ENCODE data around the gene DYNC1I2.
A peak's percentile ranks its signal among the peaks of the same experiment; 100 is the strongest.

DYNC1I2 gene

GRCh38 chr2:171687287-171688128 lies at the start of gene DYNC1I2:
DYNC1I2 (plus strand) TSS chr2:171687469; CDS start chr2:171690156, 2,687 bp downstream.
- peak; percentile 59 for DNase-seq (ENCODE audit: low read depth)

- DNase-seq (ENCODE audit: low read depth) = no peak
Observed at GRCh38 chr2:171651667-171652415, 35.4 kb upstream of the DYNC1I2 start.

DNA sequence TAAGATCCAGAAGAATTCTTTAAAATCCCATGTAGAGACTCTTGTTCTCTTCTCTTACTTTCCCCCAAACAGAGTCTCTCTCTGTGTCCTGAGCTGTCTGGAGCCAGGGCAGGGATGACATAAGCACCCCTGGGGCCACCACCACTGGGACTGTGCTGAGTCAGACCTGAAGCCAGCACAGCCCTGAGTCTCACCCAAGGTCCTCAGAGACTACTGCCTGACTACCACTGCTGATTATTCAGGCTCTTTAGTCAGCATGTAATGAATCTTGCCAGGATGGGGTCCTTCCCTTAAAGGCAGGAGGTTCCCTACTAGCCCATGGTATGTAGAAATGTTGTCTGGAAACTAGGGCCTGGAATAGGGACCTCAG lies 34.9 kb upstream of the DYNC1I2 start:
- no peak for DNase-seq (ENCODE audit: low read depth)

DNA sequence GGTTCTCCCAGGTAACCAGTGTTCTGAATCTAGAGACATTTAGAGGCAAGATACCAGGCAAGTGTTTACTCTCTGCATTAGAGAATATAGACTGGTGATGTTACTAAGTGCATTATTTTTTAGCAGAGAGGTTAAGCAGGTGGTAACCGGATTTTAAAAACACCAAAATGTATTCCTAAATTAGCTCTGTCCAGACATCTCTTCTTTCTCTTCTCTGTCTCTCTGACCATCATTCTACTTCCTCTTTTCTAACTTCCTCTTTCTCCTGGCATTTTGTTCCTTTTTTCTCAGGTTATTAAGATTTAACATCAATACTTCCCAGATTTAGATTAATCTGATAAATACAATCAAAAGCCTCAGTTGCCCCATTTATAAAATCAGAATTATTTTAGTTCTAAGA lies 31.7 kb upstream of the DYNC1I2 start:
- no peak for DNase-seq (ENCODE audit: low read depth)

DNA sequence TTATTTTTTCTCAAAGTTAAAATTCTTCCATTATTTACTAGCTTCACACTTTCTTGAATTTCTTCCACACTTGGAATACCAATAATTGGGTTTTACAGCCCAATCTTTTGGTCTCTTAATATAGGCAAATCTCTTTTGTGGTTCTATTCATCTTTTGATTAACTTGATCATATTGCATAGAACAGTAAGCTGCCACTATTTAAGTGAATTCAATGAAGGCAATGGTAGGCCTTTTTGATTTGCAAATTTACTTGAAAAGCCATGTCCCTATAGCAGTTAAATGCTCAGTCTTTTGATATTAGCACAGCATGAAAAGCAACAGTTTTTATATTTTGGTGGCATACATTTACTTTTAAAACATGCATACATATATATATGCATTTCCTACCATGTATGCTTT lies 20.2 kb upstream of the DYNC1I2 start:
- no peak for DNase-seq (ENCODE audit: low read depth)

- DNase-seq (ENCODE audit: low read depth) = no peak
Observed at GRCh38 chr2:171668183-171668582, 19.1 kb upstream of the DYNC1I2 start.

GRCh38 chr2:171669121-171669520 lies 18.1 kb upstream of the DYNC1I2 start:
- no peak for DNase-seq (ENCODE audit: low read depth)

DNA sequence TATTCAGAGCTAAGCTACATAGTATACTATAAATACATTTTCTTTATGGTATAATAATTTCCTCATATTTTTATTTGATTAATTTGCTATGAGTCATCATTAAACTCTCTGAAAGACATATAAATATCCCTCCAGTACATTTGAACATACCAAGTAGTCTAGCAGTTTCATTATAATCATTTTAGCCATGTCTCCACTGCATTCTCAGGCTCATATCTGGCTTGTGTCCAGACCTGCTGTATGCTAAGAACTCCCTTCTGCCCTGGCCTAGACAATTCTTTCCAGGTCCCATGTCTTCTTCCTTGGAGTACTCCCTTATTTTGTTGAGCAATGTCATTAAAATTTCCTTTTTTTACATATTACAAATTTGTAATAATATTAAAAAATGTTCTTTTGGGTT lies 16.6 kb upstream of the DYNC1I2 start:
- no peak for DNase-seq (ENCODE audit: low read depth)

GRCh38 chr2:171671867-171672266 lies 15.4 kb upstream of the DYNC1I2 start:
- no peak for DNase-seq (ENCODE audit: low read depth)

GRCh38 chr2:171673905-171674304 lies 13.4 kb upstream of the DYNC1I2 start:
- DNase-seq (ENCODE audit: low read depth) = no peak

GRCh38 chr2:171675810-171676345 lies 11.4 kb upstream of the DYNC1I2 start:
- DNase-seq (ENCODE audit: low read depth) = no peak

- DNase-seq (ENCODE audit: low read depth) = no peak
Observed at GRCh38 chr2:171678619-171679018, 8.7 kb upstream of the DYNC1I2 start.

GRCh38 chr2:171688129-171688465 lies 828 bp downstream of the DYNC1I2 start:
- DNase-seq (ENCODE audit: low read depth) = no peak

- DNase-seq (ENCODE audit: low read depth) = no peak
Observed at GRCh38 chr2:171692331-171692730, 5.1 kb downstream of the DYNC1I2 start.

DNA sequence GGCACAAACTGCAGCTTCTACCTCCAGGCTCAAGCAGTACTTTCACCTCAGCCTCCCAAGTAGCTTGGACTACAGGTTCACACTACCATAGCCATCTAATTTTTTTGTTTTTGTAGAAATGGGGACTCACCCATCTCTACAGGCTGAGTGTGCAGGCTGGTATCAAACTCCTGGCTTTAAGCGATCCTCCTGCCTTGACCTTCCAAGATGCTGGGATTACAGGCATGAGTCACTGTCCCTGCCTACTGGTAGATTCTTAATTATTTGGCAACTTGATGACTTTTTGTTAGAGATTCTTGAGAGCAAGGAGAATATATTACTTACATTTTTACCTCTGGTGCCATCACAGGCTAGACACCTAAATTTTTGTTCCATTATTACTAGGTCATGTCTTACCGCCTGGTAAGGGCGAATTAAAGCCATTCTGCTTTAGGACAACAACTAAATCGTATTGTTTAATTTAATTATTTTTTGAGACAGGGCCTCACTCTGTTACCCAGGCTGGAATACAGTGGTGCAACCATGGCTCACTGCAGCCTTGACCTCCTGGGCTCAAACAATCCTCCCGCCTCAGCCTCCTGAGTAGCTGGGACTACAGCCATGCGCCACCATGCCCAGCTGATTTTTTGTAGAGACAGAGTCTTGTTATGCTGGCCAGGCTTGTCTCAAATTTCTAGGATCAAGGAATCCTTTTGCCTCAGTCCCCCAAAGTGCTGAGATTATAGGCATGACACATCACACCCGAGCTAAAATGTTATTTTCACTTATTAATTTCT lies 15.7 kb downstream of the DYNC1I2 start:
- DNase-seq (ENCODE audit: low read depth) = no peak

- no peak for DNase-seq (ENCODE audit: low read depth)
Observed at GRCh38 chr2:171703574-171704347, 16.5 kb downstream of the DYNC1I2 start.

DNA sequence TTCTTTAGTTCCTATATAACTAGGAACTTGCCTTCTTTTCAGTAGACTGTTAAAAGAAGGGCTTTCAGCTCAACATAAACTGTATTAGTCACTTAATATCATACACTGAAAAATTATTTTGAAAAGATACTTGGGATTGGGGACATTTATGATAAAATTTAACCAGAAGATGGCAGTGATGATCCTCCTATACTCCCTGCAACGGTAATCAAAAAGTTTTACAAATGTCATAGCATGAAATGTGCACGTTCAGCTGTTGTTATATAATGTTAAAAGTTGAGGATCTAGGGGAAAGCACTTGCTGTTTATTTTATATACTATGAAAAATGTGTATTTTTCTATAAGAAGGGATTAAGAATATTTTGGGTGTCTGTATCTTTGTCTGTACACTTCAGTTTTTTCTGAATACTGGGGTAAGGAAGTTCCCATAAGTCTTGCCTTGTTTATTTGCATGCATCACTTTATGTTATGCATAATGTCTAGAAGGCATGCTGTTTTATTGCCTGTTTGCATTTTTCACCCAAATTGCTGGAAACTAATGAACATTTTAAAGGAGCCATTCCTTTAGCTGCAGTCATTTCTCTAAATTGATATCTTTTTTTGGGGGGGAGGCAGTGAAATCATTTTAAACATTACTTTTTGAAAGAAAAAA lies 19.0 kb downstream of the DYNC1I2 start:
- no peak for DNase-seq (ENCODE audit: low read depth)

DNA sequence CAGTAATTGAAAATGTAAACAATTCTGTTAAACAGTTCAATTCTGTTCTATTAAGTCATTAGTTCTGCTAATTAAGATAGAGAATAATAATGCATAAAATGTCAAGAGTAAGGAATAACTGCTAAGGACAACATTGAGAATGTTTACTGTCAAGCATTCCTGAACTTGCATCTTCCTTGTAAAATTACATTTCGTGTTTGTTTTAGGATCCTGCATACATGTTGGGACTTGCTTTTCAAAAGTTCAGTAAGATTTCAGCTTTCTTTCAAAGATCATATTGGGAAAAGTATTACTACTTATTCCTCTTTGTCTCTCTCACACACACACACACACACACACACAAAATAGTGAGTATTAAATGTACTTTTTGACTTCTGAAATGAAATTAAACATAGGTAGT lies 20.5 kb downstream of the DYNC1I2 start:
- no peak for DNase-seq (ENCODE audit: low read depth)

DNA sequence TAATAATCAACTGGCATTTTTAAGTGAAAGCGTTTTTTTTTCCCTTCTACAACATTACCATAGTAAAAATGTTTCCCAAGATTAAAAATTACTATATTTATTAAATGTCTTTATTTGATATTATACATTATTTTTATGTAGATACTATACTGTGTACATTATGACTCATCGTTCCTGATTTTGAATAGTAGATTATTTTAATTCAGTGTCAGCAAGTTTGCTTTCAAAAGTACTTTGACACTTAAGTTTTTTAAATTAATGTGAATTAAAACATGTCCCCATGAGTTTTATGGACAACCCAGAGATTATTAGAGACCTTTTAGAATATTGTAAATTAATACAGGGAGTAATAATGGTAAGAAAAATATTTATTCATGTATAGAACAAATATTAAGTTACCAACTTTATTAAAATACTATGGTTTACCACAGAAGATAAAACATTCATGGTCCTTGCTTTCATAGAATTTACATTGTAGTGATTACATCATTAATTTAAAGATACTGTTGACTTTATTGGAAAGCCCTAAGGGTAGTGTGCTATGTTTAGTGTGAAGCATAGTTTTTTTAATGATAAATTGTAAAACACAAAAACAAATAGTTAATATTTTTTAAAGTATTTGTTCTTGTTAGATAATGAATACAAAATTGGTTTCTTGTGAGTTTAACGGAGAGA lies 21.9 kb downstream of the DYNC1I2 start:
- no peak for DNase-seq (ENCODE audit: low read depth)

GRCh38 chr2:171711351-171711750 lies 24.1 kb downstream of the DYNC1I2 start:
- DNase-seq (ENCODE audit: low read depth) = no peak

DNA sequence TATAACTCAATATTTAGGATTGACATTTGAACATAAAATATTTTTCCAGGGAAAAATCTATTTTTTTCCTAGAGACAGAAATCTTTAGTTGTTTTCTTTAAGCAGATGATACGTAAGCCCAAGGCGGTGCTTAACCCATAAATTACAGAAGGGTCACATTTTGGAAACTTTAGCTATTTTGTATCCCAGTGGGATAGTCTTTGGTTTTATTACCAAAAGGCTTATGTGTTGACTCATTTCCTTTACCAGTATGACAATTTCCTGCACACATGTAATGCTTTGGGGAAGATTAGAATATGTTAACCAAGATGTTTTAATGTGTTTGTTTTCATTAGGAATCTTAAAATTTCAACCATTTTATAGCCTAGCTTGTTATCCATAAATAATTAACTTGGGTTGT lies 24.8 kb downstream of the DYNC1I2 start:
- DNase-seq (ENCODE audit: low read depth) = no peak

Data from stimulated activated CD8-positive, alpha-beta memory T cell treated with anti-CD3 and anti-CD28 coated beads, Interleukin-12 subunit alpha, Interleukin-12 subunit beta, amount 100 ng/mL, for 4 hours (primary cell).